Mucosa of descending colon (tissue), 3 donors: ENCODE measurements around the gene RFPL1. TPM values are rescaled to one million over a fixed set of nuclear protein-coding genes. Genes with fewer than 3 reads are reported as not detected.
A peak's percentile ranks its signal among the peaks of the same experiment; 100 is the strongest.
"Not testable (repeated sequence)": the region's sequence is repeated elsewhere in the genome, so short reads cannot be mapped to it uniquely, and the experiment has no call there.

Experiments used
- ATAC-seq: fragments of 200-7000 bp; cut with Tn5 transposase; one replicate; pipeline ENCODE4 v1.9.1; 2020; ENCODE audit warnings: mild to moderate bottlenecking, moderate library complexity
- DNase-seq, 3 donors: peaks; one replicate each; pipeline ENCODE4 v3.0.0-alpha.2; 2020
- H3K36me3 ChIP-seq: fragments of 200-600 bp; one replicate; pipeline ENCODE4 v1.8.0; 2021; ENCODE audit warnings: low read depth, mild to moderate bottlenecking
- H3K4me1 ChIP-seq: fragments of 200-600 bp; one replicate; pipeline ENCODE4 v1.8.0; 2021; ENCODE audit warnings: low read depth, mild to moderate bottlenecking
- H3K4me3 ChIP-seq: fragments of 200-600 bp; one replicate; pipeline ENCODE4 v1.8.0; 2021; ENCODE audit warnings: mild to moderate bottlenecking
- H3K9me3 ChIP-seq: fragments of 200-600 bp; one replicate; pipeline ENCODE4 v1.8.0; 2021; ENCODE audit warnings: mild to moderate bottlenecking
- CTCF ChIP-seq: fragments of 200-600 bp; IDR thresholded peaks from one replicate; pipeline ENCODE4 v1.8.0; 2022; ENCODE audit warnings: antibody characterized with exemption, mild to moderate bottlenecking
- intact Hi-C, 2 donors: fragments of 100-400 bp; cut with DNase I in 1 of 2; cut with micrococcal nuclease in 1 of 2; formaldehyde crosslinking; loops; one replicate each; pipeline versions ENCODE4 v1.11.0 to v1.11.1; 2022; cut with DNase I, micrococcal nuclease
- total RNA-seq, 3 donors: library from RNA; stranded (reverse); fragmentation: NEBNext Ultra II Directional in 2 of 3; extraction: Animal tissue kit (Norgen Biotek cat#: 25700) in 2 of 3; gene quantifications; one replicate each; pipeline versions ENCODE4 v1.2.1 to v1.2.4, GENCODE V29; 2021 to 2023
- donor health status: DM: no; HTN: no; CAD: no; lungs with moderate emphysema.
- donor health status: DM: no; HTN: no; CAD: no.
- donor health status: DM: no; HTN: yes; CAD: no.

RFPL1 gene
- total RNA-seq, 3 donors from 2014 or later, result not detected

DNA sequence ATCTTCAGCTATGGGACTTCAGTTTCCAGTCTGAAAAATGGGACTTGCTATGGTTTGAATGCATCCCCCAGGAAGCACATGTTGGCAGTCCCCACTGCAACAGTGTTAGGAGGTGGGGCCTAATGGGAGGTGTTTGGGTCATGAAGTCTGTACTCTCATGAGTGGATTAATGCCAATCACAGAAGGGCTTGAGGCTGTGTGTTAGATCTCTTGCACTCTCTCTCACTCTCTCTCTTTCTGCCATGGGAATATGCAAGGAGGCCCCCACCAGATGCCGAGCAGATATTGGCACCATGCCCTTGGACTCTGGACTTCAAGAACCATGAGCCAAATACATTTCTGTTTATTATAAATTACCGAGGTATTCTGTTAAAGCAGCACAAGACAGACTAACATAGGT is 42.3 kb upstream of the RFPL1 start:
- TF ChIP-seq CTCF, result no peak
- no peak for ATAC-seq
- Histone ChIP-seq H3K4me3 (no peak overlapping the region), H3K4me1 (no peaks in the 10 kb centered on the region), H3K36me3 (no peaks in the 10 kb centered on the region), H3K9me3 (no peaks in the 10 kb centered on the region)
- DNase-seq, result no peak
- intact Hi-C loops, result loop anchor here in 1 of 2 donors (10.0 kb wide), 1 partner anchor 129 kb away; no protein-coding TSS in a partner anchor

GRCh38 chr22:29397791-29398190 is 40.6 kb upstream of the RFPL1 start:
- no peak for TF ChIP-seq CTCF
- ATAC-seq (no peak), DNase-seq (no peak)
- H3K4me3 ChIP-seq, result no peak overlapping the region
- no peaks in the 10 kb centered on the region for H3K36me3 ChIP-seq
- H3K9me3 ChIP-seq, result no peaks in the 10 kb centered on the region
- H3K4me1 ChIP-seq, result no peaks in the 10 kb centered on the region
- intact Hi-C loops, result loop anchor here in 1 of 2 donors (10.0 kb wide), 1 partner anchor 127 kb away; no protein-coding TSS in a partner anchor

- no peak for DNase-seq
- Histone ChIP-seq H3K4me1 (no peaks in the 10 kb centered on the region), H3K4me3 (no peak overlapping the region), H3K9me3 (no peaks in the 10 kb centered on the region), H3K36me3 (no peaks in the 10 kb centered on the region)
- ATAC-seq, result no peak
- TF ChIP-seq CTCF, result no peak
- intact Hi-C loops, result no loop called here
Observed at GRCh38 chr22:29400576-29400975, 37.8 kb upstream of the RFPL1 start.

DNA sequence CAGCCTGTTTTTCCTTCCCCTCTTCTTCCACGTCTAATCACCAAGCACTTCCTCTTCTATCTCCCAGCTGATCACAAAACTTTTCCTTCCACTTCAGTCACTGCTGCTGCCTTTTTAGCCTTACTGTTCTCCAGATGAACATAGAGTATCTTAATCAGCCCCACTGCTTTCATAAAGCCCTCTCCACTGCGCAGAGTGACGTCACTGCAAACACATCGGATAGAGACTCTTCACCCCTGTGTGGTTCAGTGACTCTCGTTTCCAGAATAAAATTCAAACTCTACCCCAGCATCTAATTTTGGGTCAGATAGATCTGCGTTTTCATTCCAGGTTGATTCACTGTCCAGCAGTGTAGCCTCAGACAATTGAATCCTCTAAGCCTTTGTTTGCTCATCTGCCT is 36.8 kb upstream of the RFPL1 start:
- ATAC-seq, H3K9me3 ChIP-seq, H3K4me3 ChIP-seq, intact Hi-C loops, H3K36me3 ChIP-seq, DNase-seq, H3K4me1 ChIP-seq: not testable (repeated sequence)

GRCh38 chr22:29408940-29409339 is 29.4 kb upstream of the RFPL1 start:
- intact Hi-C loops, result no loop called here
- no peak for ATAC-seq
- TF ChIP-seq CTCF, result no peak
- H3K4me3 ChIP-seq, result no peak overlapping the region
- no peak for DNase-seq
- no peaks in the 10 kb centered on the region for H3K4me1 ChIP-seq
- H3K9me3 ChIP-seq, result no peaks in the 10 kb centered on the region
- no peaks in the 10 kb centered on the region for H3K36me3 ChIP-seq

GRCh38 chr22:29411569-29412211 is 26.7 kb upstream of the RFPL1 start:
- H3K4me1 ChIP-seq, intact Hi-C loops, H3K9me3 ChIP-seq, DNase-seq, H3K36me3 ChIP-seq, H3K4me3 ChIP-seq: not testable (repeated sequence)
- ATAC-seq, result peak; percentile 19

- intact Hi-C loops, H3K36me3 ChIP-seq, H3K9me3 ChIP-seq, DNase-seq, H3K4me1 ChIP-seq, H3K4me3 ChIP-seq: not testable (repeated sequence)
- peak; percentile 33 for TF ChIP-seq CTCF
- peak; percentile 83 for ATAC-seq
Observed at GRCh38 chr22:29412772-29413171, 25.6 kb upstream of the RFPL1 start.

GRCh38 chr22:29414951-29415591 is 23.3 kb upstream of the RFPL1 start:
- H3K36me3 ChIP-seq, H3K9me3 ChIP-seq, intact Hi-C loops, H3K4me1 ChIP-seq: not testable (repeated sequence)
- ATAC-seq, result peak; percentile 69
- H3K4me3 ChIP-seq, result peak overlapping the region; percentile 15
- DNase-seq, result peak; percentile 51 to 63 (median 57)

GRCh38 chr22:29418704-29419103 is 19.7 kb upstream of the RFPL1 start:
- H3K9me3 ChIP-seq, H3K36me3 ChIP-seq, H3K4me3 ChIP-seq, intact Hi-C loops, ATAC-seq, DNase-seq, H3K4me1 ChIP-seq: not testable (repeated sequence)
